Lung (tissue), 12 donors: ENCODE data around the gene OR6M1. TPM values are rescaled to one million over a fixed set of nuclear protein-coding genes. Genes with fewer than 3 reads are reported as not detected.

ENCODE experiments used
- ATAC-seq: fragments of 200-7000 bp; cut with Tn5 transposase; one replicate; pipeline ENCODE4 v1.9.1; 2020; ENCODE audit warnings: moderate number of reproducible peaks; ENCODE audit not compliant: insufficient read depth, low FRiP score
- DNase-seq, 3 donors: peaks; one replicate each; pipeline ENCODE4 v3.0.0-alpha.2; 2013 to 2017
- H3K27ac ChIP-seq, 2 donors: one replicate each; pipeline ENCODE4 v1.5.1; 2013; ENCODE audit warnings: mild to moderate bottlenecking in 2 of 2, moderate library complexity in 2 of 2, control low read depth in 1 of 2, inconsistent platforms in 1 of 2, low read depth in 1 of 2, low read length in 1 of 2
- H3K27me3 ChIP-seq, 3 donors: one replicate each; pipeline ENCODE4 v1.5.1; 2013; ENCODE audit warnings: low read length in 2 of 3; ENCODE audit not compliant: control insufficient read depth in 3 of 3, insufficient read depth in 3 of 3
- H3K36me3 ChIP-seq, 4 donors: one replicate each; pipeline ENCODE4 v1.5.1; 2013; ENCODE audit warnings: low read length in 4 of 4, mild to moderate bottlenecking in 1 of 4, moderate library complexity in 1 of 4; ENCODE audit not compliant: control insufficient read depth in 4 of 4, insufficient read depth in 4 of 4
- H3K4me1 ChIP-seq, 5 donors: one replicate each; pipeline ENCODE4 v1.5.1; 2013; ENCODE audit warnings: low read length in 5 of 5, mild to moderate bottlenecking in 2 of 5, moderate library complexity in 1 of 5; ENCODE audit not compliant: control insufficient read depth in 5 of 5, insufficient read depth in 5 of 5
- H3K4me3 ChIP-seq: one replicate; pipeline ENCODE4 v1.5.1; 2013; ENCODE audit warnings: mild to moderate bottlenecking, control low read depth, moderate library complexity
- H3K9ac ChIP-seq, 2 donors: one replicate each; pipeline ENCODE4 v1.5.1; 2013; ENCODE audit warnings: low read length in 2 of 2, control low read depth in 1 of 2; ENCODE audit not compliant: insufficient read depth in 1 of 2
- H3K9me3 ChIP-seq, 4 donors: one replicate each; pipeline ENCODE4 v1.5.1; 2013; ENCODE audit warnings: low read length in 3 of 4, mild to moderate bottlenecking in 1 of 4, moderate library complexity in 1 of 4; ENCODE audit not compliant: control insufficient read depth in 4 of 4, insufficient read depth in 3 of 4
- CTCF ChIP-seq: IDR thresholded peaks from 2 replicates; pipeline ENCODE4 v1.5.1; 2012; ENCODE audit warnings: mild to moderate bottlenecking; ENCODE audit errors: control extremely low read depth, extremely low read depth
- WGBS, 2 donors: extraction: QIAGEN DNeasy Blood & Tissue Kit; methylation state at CpG; one replicate each; pipeline ENCODE4 v1.1.7; 2013; 5-methylcytosine and 5-hydroxymethylcytosine counted together
- polyA plus RNA-seq, 2 donors: library from polyadenylated mRNA; stranded (reverse); fragments of 200-250 nt; gene quantifications; one replicate each; pipeline ENCODE4 v1.2.1, GENCODE V29; 2013
- total RNA-seq, 2 donors: library from RNA; depleted of rRNA in 1 of 2; stranded (reverse); fragments of >200 nt in 1 of 2; gene quantifications; one replicate each; pipeline ENCODE4 v1.2.1, GENCODE V29; 2014 to 2021
- donor health status: control.
- donor health status: control.
- donor health status: Bipolar disorder and iron deficiency.
- donor health status: healthy.
- donor health status: DM: yes; HTN: yes; CAD: no.

Gene OR6M1
- total and polyA plus RNA-seq, 4 donors = not detected

GRCh38 chr11:123799438-123799837, 6.7 kb downstream of the OR6M1 start:
- TF ChIP-seq CTCF = no peak
- H3K27ac ChIP-seq = no peak overlapping the region
- ATAC-seq (no peak), DNase-seq (no peak)
- H3K27me3 ChIP-seq = no peaks in the 10 kb centered on the region
- no peak overlapping the region for H3K9ac ChIP-seq
- no peaks in the 10 kb centered on the region for H3K9me3 ChIP-seq
- 89 to 91% methylated on average over 4 of the region's 4 CpGs for WGBS, 2 donors
- no peak overlapping the region for H3K4me3 ChIP-seq
- H3K4me1 ChIP-seq = no peaks in the 10 kb centered on the region
- H3K36me3 ChIP-seq = no peaks in the 10 kb centered on the region

- no peak overlapping the region for H3K4me3 ChIP-seq
- no peaks in the 10 kb centered on the region for H3K36me3 ChIP-seq
- TF ChIP-seq CTCF = no peak
- H3K9me3 ChIP-seq = no peaks in the 10 kb centered on the region
- H3K27me3 ChIP-seq = no peaks in the 10 kb centered on the region
- WGBS, 2 donors = 82% methylated on average over 5 of the region's 5 CpGs
- H3K27ac ChIP-seq = no peak overlapping the region
- DNase-seq (no peak), ATAC-seq (no peak)
- H3K9ac ChIP-seq = no peak overlapping the region
- no peaks in the 10 kb centered on the region for H3K4me1 ChIP-seq
Observed at GRCh38 chr11:123798513-123799252, 7.5 kb downstream of the OR6M1 start.

GRCh38 chr11:123798079-123798478, 8.1 kb downstream of the OR6M1 start:
- H3K4me1 ChIP-seq = no peaks in the 10 kb centered on the region
- no peaks in the 10 kb centered on the region for H3K36me3 ChIP-seq
- 59 to 64% methylated on average over 4 of the region's 4 CpGs for WGBS, 2 donors
- no peak for TF ChIP-seq CTCF
- H3K27ac ChIP-seq = no peak overlapping the region
- no peak for DNase-seq
- ATAC-seq = no peak
- no peaks in the 10 kb centered on the region for H3K9me3 ChIP-seq
- no peaks in the 10 kb centered on the region for H3K27me3 ChIP-seq
- no peak overlapping the region for H3K4me3 ChIP-seq
- no peak overlapping the region for H3K9ac ChIP-seq

- no peaks in the 10 kb centered on the region for H3K27me3 ChIP-seq
- no peak overlapping the region for H3K27ac ChIP-seq
- ATAC-seq (no peak), DNase-seq (no peak)
- no peaks in the 10 kb centered on the region for H3K4me1 ChIP-seq
- no peak for TF ChIP-seq CTCF
- WGBS, 2 donors = 44 to 57% methylated on average over 10 of the region's 10 CpGs
- no peak overlapping the region for H3K4me3 ChIP-seq
- H3K36me3 ChIP-seq = no peaks in the 10 kb centered on the region
- H3K9me3 ChIP-seq = no peaks in the 10 kb centered on the region
- H3K9ac ChIP-seq = no peak overlapping the region
Observed at GRCh38 chr11:123797541-123797940, 8.6 kb downstream of the OR6M1 start.
